WTC11 (cell line): Measurements from ENCODE around the gene ATP7A. TPM values are rescaled to one million over a fixed set of nuclear protein-coding genes. Genes with fewer than 3 reads are reported as not detected.

Experiments
- ATAC-seq: fragments of 200-7000 bp; cut with Tn5 transposase; 2 replicates; pipeline ENCODE4 v1.10.0; 2021; ENCODE audit warnings: mild to moderate bottlenecking, moderate library complexity
- CTCF ChIA-PET: fragments of 300-600 bp; sonication (Branson Sonifier 250); formaldehyde crosslinking; loops from one replicate; lab custom pipeline; 2021; ENCODE audit warnings: antibody characterized with exemption; lab: Charles Lee
- POLR2A ChIA-PET: fragments of 350-600 bp; sonication (Branson Sonifier 250); formaldehyde crosslinking; loops from one replicate; lab custom pipeline; 2021; ENCODE audit warnings: antibody characterized with exemption; lab: Charles Lee
- DNase-seq: peaks from one replicate; pipeline ENCODE4 v3.0.0; 2021; ENCODE audit warnings: low spot score
- H3K27ac Mint-ChIP-seq: 2 replicates; pipeline ENCODE4 v1.8.0; 2021; ENCODE audit warnings: mixed read lengths
- H3K27me3 Mint-ChIP-seq: 2 replicates; pipeline ENCODE4 v1.8.0; 2021; ENCODE audit warnings: low read depth, mild to moderate bottlenecking, moderate library complexity, mixed read lengths
- H3K36me3 Mint-ChIP-seq: 2 replicates; pipeline ENCODE4 v1.8.0; 2021; ENCODE audit warnings: mixed read lengths
- H3K4me1 Mint-ChIP-seq: 2 replicates; pipeline ENCODE4 v1.8.0; 2022; ENCODE audit warnings: mixed read lengths
- H3K4me3 Mint-ChIP-seq: 2 replicates; pipeline ENCODE4 v1.8.0; 2021; ENCODE audit warnings: mild to moderate bottlenecking, moderate library complexity, mixed read lengths
- H3K9me3 Mint-ChIP-seq: 2 replicates; pipeline ENCODE4 v1.8.0; 2021; ENCODE audit warnings: mixed read lengths
- EMX1 ChIP-seq: fragments of 250-450 bp; sonication (Bioruptor Pico); IDR thresholded peaks from 2 replicates; pipeline ENCODE4 v1.8.0; 2021; ENCODE audit warnings: mild to moderate bottlenecking
- ESRRA ChIP-seq: sonication (generic); formaldehyde crosslinking; IDR thresholded peaks from 2 replicates; pipeline ENCODE4 v1.8.1; 2022; ENCODE audit warnings: mild to moderate bottlenecking, missing genetic modification reagents, borderline replicate concordance
- ETV6 ChIP-seq: sonication (generic); formaldehyde crosslinking; IDR thresholded peaks from 2 replicates; pipeline ENCODE4 v1.8.1; 2022; ENCODE audit warnings: mild to moderate bottlenecking, missing genetic modification reagents
- HMGA2 ChIP-seq: fragments of 250-450 bp; sonication (Bioruptor Pico); IDR thresholded peaks from 2 replicates; pipeline ENCODE4 v1.4.0; 2021; ENCODE audit warnings: mild to moderate bottlenecking, moderate library complexity
- IRF1 ChIP-seq: sonication (generic); formaldehyde crosslinking; IDR thresholded peaks from 2 replicates; pipeline ENCODE4 v1.8.0; 2023; ENCODE audit warnings: missing genetic modification reagents
- JUN ChIP-seq: sonication (generic); formaldehyde crosslinking; IDR thresholded peaks from 2 replicates; pipeline ENCODE4 v1.8.0; 2023; ENCODE audit warnings: mild to moderate bottlenecking, missing genetic modification reagents
- NFATC4 ChIP-seq: fragments of 250-450 bp; sonication (Bioruptor Pico); IDR thresholded peaks from 2 replicates; pipeline ENCODE4 v1.9.0; 2021; ENCODE audit warnings: mild to moderate bottlenecking
- NR1H2 ChIP-seq: sonication (generic); formaldehyde crosslinking; IDR thresholded peaks from 2 replicates; pipeline ENCODE4 v1.9.0; 2021; ENCODE audit warnings: mild to moderate bottlenecking, moderate library complexity, missing genetic modification reagents
- OVOL2 ChIP-seq: fragments of 250-450 bp; sonication (Bioruptor Pico); IDR thresholded peaks from 2 replicates; pipeline ENCODE4 v1.9.0; 2021; ENCODE audit warnings: mild to moderate bottlenecking, borderline replicate concordance
- PRDM15 ChIP-seq: sonication (generic); formaldehyde crosslinking; IDR thresholded peaks from 2 replicates; pipeline ENCODE4 v1.8.0; 2022; ENCODE audit warnings: missing genetic modification reagents
- SMAD4 ChIP-seq: sonication (generic); formaldehyde crosslinking; IDR thresholded peaks from 2 replicates; pipeline ENCODE4 v1.8.0; 2022; ENCODE audit warnings: mild to moderate bottlenecking, missing genetic modification reagents
- SP1 ChIP-seq: sonication (generic); formaldehyde crosslinking; conservative IDR thresholded peaks from 2 replicates; pipeline ENCODE4 v1.8.1; 2022; ENCODE audit warnings: missing genetic modification reagents
- ZNF317 ChIP-seq: sonication (generic); formaldehyde crosslinking; IDR thresholded peaks from 2 replicates; pipeline ENCODE4 v1.8.1; 2023; ENCODE audit warnings: low read depth, mild to moderate bottlenecking, moderate library complexity, missing genetic modification reagents, borderline replicate concordance
- ZNF396 ChIP-seq: fragments of 250-450 bp; sonication (Bioruptor Pico); IDR thresholded peaks from 2 replicates; pipeline ENCODE4 v1.8.0; 2021; ENCODE audit warnings: mild to moderate bottlenecking, moderate library complexity, borderline replicate concordance
- total RNA-seq: library from RNA; stranded (reverse); gene quantifications from 3 replicates; pipeline ENCODE4 v1.2.3, GENCODE V29; 2021
- TF ChIP-seq, protein P1 (sequence below): sonication (generic); formaldehyde crosslinking; IDR thresholded peaks from 2 replicates; pipeline ENCODE4 v1.8.0; 2022; ENCODE audit warnings: mild to moderate bottlenecking, missing genetic modification reagents
- TF ChIP-seq, protein P2 (sequence below): sonication (generic); formaldehyde crosslinking; conservative IDR thresholded peaks from 2 replicates; pipeline ENCODE4 v1.8.1; 2022; ENCODE audit warnings: mild to moderate bottlenecking, missing genetic modification reagents
- TF ChIP-seq, protein P3 (sequence below): sonication (generic); formaldehyde crosslinking; IDR thresholded peaks from 2 replicates; pipeline ENCODE4 v1.8.1; 2023; ENCODE audit warnings: mild to moderate bottlenecking, missing genetic modification reagents, moderate library complexity
- TF ChIP-seq, protein P4 (sequence below): fragments of 250-450 bp; sonication (Bioruptor Pico); IDR thresholded peaks from 2 replicates; pipeline ENCODE4 v1.9.0; 2021; ENCODE audit warnings: mild to moderate bottlenecking

ATP7A gene
- total RNA-seq, 1 experiment from 2014 or later: 2.8 TPM

- POLR2A ChIA-PET: no interaction called here
- CTCF ChIA-PET: no interaction called here
- Mint-ChIP-seq H3K27ac (no peak overlapping the region), H3K4me1 (no peaks in the 10 kb centered on the region), H3K36me3 (no peaks in the 10 kb centered on the region), H3K4me3 (no peak overlapping the region), H3K9me3 (no peaks in the 10 kb centered on the region), H3K27me3 (no peaks in the 10 kb centered on the region)
- DNase-seq: no peak
- no peak for ATAC-seq
- no peak for TF ChIP-seq JUN
- no peak for TF ChIP-seq NFATC4
- TF ChIP-seq OVOL2 (CRISPR knock-in tag): no peak
- TF ChIP-seq IRF1: no peak
- TF ChIP-seq PRDM15 (CRISPR knock-in tag): no peak
- TF ChIP-seq, protein P1, sequence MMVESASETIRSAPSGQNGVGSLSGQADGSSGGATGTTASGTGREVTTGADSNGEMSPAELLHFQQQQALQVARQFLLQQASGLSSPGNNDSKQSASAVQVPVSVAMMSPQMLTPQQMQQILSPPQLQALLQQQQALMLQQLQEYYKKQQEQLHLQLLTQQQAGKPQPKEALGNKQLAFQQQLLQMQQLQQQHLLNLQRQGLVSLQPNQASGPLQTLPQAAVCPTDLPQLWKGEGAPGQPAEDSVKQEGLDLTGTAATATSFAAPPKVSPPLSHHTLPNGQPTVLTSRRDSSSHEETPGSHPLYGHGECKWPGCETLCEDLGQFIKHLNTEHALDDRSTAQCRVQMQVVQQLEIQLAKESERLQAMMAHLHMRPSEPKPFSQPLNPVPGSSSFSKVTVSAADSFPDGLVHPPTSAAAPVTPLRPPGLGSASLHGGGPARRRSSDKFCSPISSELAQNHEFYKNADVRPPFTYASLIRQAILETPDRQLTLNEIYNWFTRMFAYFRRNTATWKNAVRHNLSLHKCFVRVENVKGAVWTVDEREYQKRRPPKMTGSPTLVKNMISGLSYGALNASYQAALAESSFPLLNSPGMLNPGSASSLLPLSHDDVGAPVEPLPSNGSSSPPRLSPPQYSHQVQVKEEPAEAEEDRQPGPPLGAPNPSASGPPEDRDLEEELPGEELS (CRISPR knock-in tag): no peak
- no peak for TF ChIP-seq ETV6
- TF ChIP-seq, protein P2, sequence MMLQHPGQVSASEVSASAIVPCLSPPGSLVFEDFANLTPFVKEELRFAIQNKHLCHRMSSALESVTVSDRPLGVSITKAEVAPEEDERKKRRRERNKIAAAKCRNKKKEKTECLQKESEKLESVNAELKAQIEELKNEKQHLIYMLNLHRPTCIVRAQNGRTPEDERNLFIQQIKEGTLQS (CRISPR knock-in tag): no peak
- no peak for TF ChIP-seq EMX1 (CRISPR knock-in tag)
- TF ChIP-seq, protein P3, sequence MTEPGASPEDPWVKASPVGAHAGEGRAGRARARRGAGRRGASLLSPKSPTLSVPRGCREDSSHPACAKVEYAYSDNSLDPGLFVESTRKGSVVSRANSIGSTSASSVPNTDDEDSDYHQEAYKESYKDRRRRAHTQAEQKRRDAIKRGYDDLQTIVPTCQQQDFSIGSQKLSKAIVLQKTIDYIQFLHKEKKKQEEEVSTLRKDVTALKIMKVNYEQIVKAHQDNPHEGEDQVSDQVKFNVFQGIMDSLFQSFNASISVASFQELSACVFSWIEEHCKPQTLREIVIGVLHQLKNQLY: no peak
Observed at GRCh38 chrX:77979870-77980269, 69.4 kb downstream of the ATP7A start.

DNA sequence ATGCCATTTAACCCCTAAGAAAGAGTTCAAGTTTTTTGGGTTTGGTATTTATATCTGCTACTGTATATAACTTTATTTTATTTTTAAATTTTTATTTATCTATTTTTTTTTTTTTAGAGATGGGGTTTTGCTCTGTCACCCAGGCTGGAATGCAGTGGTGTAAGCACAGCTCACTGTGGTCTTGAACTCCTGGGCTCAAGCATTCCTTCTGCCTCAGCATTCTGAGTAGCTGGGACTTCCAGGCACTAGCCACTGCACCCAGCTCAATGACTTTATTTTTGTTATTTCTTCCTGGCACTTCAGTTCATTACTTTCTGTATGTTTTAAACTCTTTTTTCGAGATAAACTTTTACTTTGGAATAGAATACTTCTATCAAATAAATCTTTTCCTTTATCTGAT, 101.4 kb downstream of the ATP7A start:
- TF ChIP-seq PRDM15 (CRISPR knock-in tag) (no peak), ESRRA (no peak), SMAD4 (no peak), NFATC4 (no peak), HMGA2 (CRISPR knock-in tag) (no peak), NR1H2 (CRISPR knock-in tag) (no peak), ZNF317 (no peak), ZNF396 (CRISPR knock-in tag) (no peak), SP1 (CRISPR knock-in tag) (no peak)
- TF ChIP-seq, protein P4, sequence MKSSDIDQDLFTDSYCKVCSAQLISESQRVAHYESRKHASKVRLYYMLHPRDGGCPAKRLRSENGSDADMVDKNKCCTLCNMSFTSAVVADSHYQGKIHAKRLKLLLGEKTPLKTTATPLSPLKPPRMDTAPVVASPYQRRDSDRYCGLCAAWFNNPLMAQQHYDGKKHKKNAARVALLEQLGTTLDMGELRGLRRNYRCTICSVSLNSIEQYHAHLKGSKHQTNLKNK (CRISPR knock-in tag): no peak
- DNase-seq (no peak), ATAC-seq (no peak)
- Mint-ChIP-seq H3K27ac (no peak overlapping the region), H3K9me3 (no peaks in the 10 kb centered on the region), H3K4me3 (no peak overlapping the region), H3K4me1 (peaks cover 2% of the 10 kb centered on the region; the same call in 1 of the 2 replicates), H3K27me3 (no peaks in the 10 kb centered on the region), H3K36me3 (no peaks in the 10 kb centered on the region)
- CTCF ChIA-PET: no interaction called here
- POLR2A ChIA-PET: interaction anchor here (0.7 kb wide), 1 partner anchor 117 kb away, joined by 3 read pairs; the partner anchor contains the start of gene MAGT1
